B cell (primary cell): Measurements from ENCODE around the gene KLHL2. TPM values are rescaled to one million over a fixed set of nuclear protein-coding genes. Genes with fewer than 3 reads are reported as not detected.

Experiments
- ATAC-seq: fragments of 200-7000 bp; cut with Tn5 transposase; one replicate; pipeline ENCODE4 v1.10.0; 2021; ENCODE audit warnings: low read depth, mild to moderate bottlenecking, moderate number of reproducible peaks, moderate library complexity
- CTCF ChIA-PET: fragments of 350-600 bp; sonication (Branson Sonifier 250); formaldehyde crosslinking; loops from one replicate; lab custom pipeline; 2021; ENCODE audit warnings: antibody characterized with exemption, inconsistent platforms; lab: Charles Lee
- POLR2A ChIA-PET: fragments of 350-600 bp; sonication (Branson Sonifier 250); formaldehyde crosslinking; loops from one replicate; lab custom pipeline; 2021; ENCODE audit warnings: antibody characterized with exemption; lab: Charles Lee
- DNase-seq: peaks from one replicate; pipeline ENCODE4 v3.0.0; 2013
- H2AFZ ChIP-seq: 2 replicates; pipeline ENCODE4 v1.6.1; 2012; ENCODE audit warnings: mild to moderate bottlenecking, low read depth, low read length; ENCODE audit not compliant: insufficient read depth, poor library complexity, severe bottlenecking
- H3K27ac ChIP-seq, 2 donors: 1 replicate in 1 of 2; 2 replicates in 1 of 2; pipeline ENCODE4 v1.5.1; 2012 to 2013; ENCODE audit warnings: low read length in 2 of 2, mild to moderate bottlenecking in 2 of 2, moderate library complexity in 1 of 2
- H3K27me3 ChIP-seq, 4 experiments: fragments of 200-600 bp in 1 of 4; sonication (generic) in 1 of 4; replicated peaks in 1 of 4; 1 replicate in 2 of 4; 2 replicates in 2 of 4; pipeline versions ENCODE4 v1.6.1 to v1.7.0; 2013 to 2016; ENCODE audit warnings: low read length in 3 of 4, mild to moderate bottlenecking in 2 of 4, mixed read lengths in 1 of 4, moderate library complexity in 1 of 4; ENCODE audit not compliant: insufficient read depth in 4 of 4, control insufficient read depth in 3 of 4; ENCODE audit errors: control extremely low read depth in 1 of 4
- H3K36me3 ChIP-seq, 2 experiments: replicated peaks in 1 of 2; 1 replicate in 1 of 2; 2 replicates in 1 of 2; pipeline versions ENCODE4 v1.6.1 to v1.7.1; 2013; ENCODE audit warnings: low read length in 1 of 2; ENCODE audit not compliant: insufficient read depth in 2 of 2, control insufficient read depth in 1 of 2; ENCODE audit errors: control extremely low read depth in 1 of 2, extremely low read depth in 1 of 2
- H3K4me1 ChIP-seq, 2 donors: fragments of 200-600 bp in 1 of 2; sonication (generic) in 1 of 2; 1 replicate in 1 of 2; 2 replicates in 1 of 2; pipeline versions ENCODE4 v1.5.1 to v1.6.1; 2013 to 2017; ENCODE audit warnings: low read length in 2 of 2; ENCODE audit not compliant: control insufficient read depth in 2 of 2, insufficient read depth in 2 of 2
- H3K4me2 ChIP-seq: replicated peaks from 2 replicates; pipeline ENCODE3; 2012; ENCODE audit warnings: mild to moderate bottlenecking, low read depth, low read length; ENCODE audit not compliant: poor library complexity, severe bottlenecking
- H3K4me3 ChIP-seq, 5 experiments: fragments of 200-600 bp in 1 of 5; sonication (generic) in 1 of 5; 1 replicate in 3 of 5; 2 replicates in 2 of 5; pipeline versions ENCODE4 v1.5.1 to v1.7.0; 2011 to 2016; ENCODE audit warnings: low read length in 4 of 5, mild to moderate bottlenecking in 4 of 5, low read depth in 2 of 5, control low read depth in 1 of 5, moderate library complexity in 1 of 5; ENCODE audit not compliant: insufficient read depth in 1 of 5; ENCODE audit errors: control extremely low read depth in 1 of 5, extremely low read depth in 1 of 5
- H3K79me2 ChIP-seq: fragments of 200-600 bp; sonication (generic); one replicate; pipeline ENCODE4 v1.6.0; 2016; ENCODE audit warnings: low read length; ENCODE audit not compliant: control insufficient read depth, insufficient read depth
- H3K9ac ChIP-seq: fragments of 200-600 bp; sonication (generic); 2 replicates; pipeline ENCODE4 v1.6.1; 2017; ENCODE audit warnings: mild to moderate bottlenecking, low read length, moderate library complexity
- H3K9me3 ChIP-seq, 3 donors: one replicate each; pipeline versions ENCODE4 v1.6.1 to v1.7.1; 2013; ENCODE audit warnings: low read length in 2 of 3; ENCODE audit not compliant: control insufficient read depth in 2 of 3, insufficient read depth in 1 of 3; ENCODE audit errors: control extremely low read depth in 1 of 3
- H4K20me1 ChIP-seq: 2 replicates; pipeline ENCODE4 v1.6.0; 2012; ENCODE audit warnings: mild to moderate bottlenecking, low read length; ENCODE audit not compliant: insufficient read depth, control insufficient read depth, poor library complexity, severe bottlenecking
- H3K27ac Mint-ChIP-seq: one replicate; pipeline ENCODE4 v1.8.0; 2021; ENCODE audit warnings: mixed read lengths
- H3K27me3 Mint-ChIP-seq: one replicate; pipeline ENCODE4 v1.8.0; 2021; ENCODE audit warnings: mixed read lengths
- H3K4me1 Mint-ChIP-seq: one replicate; pipeline ENCODE4 v1.8.0; 2021; ENCODE audit warnings: mixed read lengths
- H3K4me3 Mint-ChIP-seq: one replicate; pipeline ENCODE4 v1.8.0; 2021; ENCODE audit warnings: mixed read lengths
- H3K9me3 Mint-ChIP-seq: one replicate; pipeline ENCODE4 v1.8.0; 2022; ENCODE audit warnings: mixed read lengths; ENCODE audit not compliant: insufficient read depth
- EZH2 ChIP-seq: IDR thresholded peaks from 2 replicates; pipeline ENCODE4 v1.6.1; 2012; ENCODE audit warnings: borderline replicate concordance, low read depth, mild to moderate bottlenecking, moderate library complexity, low read length; ENCODE audit not compliant: insufficient read depth, poor library complexity, severe bottlenecking
- WGBS: methylation state at CpG from one replicate; pipeline ENCODE4 v1.1.5; 2013; ENCODE audit warnings: missing lambda C conversion rate; ENCODE audit not compliant: insufficient coverage; 5-methylcytosine and 5-hydroxymethylcytosine counted together
- intact Hi-C: fragments of 100-400 bp; cut with micrococcal nuclease; formaldehyde crosslinking; loops from one replicate; pipeline ENCODE4 v1.10.0; 2022
- polyA plus RNA-seq: library from polyadenylated mRNA; depleted of rRNA; stranded (reverse); fragments of >200 nt; gene quantifications from 2 replicates; pipeline ENCODE4 v1.2.3, GENCODE V29; 2012
- total RNA-seq, 2 donors: library from RNA; stranded (reverse); fragments of 120-200 nt in 1 of 2; gene quantifications; 1 replicate in 1 of 2; 2 replicates in 1 of 2; pipeline versions ENCODE4 v1.2.3 to v1.2.4, GENCODE V29; 2013 to 2022
- TF ChIP-seq, protein P1 (sequence below): fragments of 200-600 bp; IDR thresholded peaks from one replicate; pipeline ENCODE4 v1.8.0; 2022; ENCODE audit warnings: antibody characterized with exemption, mild to moderate bottlenecking

Gene KLHL2
- total and polyA plus RNA-seq, 2 donors (not counting 1 experiment from before 2014, with no cell fraction given), result 7.8 to 77.5 TPM

DNA sequence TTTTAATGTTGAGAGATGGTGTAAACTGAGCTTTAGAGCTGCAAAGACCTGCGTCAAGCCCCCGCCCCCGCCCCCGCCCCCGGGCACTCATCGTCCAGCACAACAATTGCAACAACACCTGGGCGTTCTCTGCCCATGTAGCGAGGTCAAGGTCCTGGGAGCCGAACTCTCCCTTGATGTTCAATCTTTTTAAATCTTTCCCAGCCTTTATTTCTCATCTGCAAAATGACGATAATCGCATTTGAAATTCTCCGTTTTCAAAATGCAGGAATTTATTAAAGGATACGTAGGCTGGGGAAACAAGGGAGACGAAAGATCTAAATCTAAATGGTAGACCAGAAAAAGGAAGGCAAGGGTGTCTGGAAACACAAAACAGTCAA, 119.5 kb downstream of the KLHL2 start:
- CTCF ChIA-PET, result interaction anchor here (1.0 to 2.0 kb wide), 3 partner anchors 118 to 214 kb away, joined by 3 to 14 read pairs (median 12); partner anchors contain the start of gene TMEM192
- no peak overlapping the region for H3K27ac Mint-ChIP-seq

More for the DNA sequence above, 119.5 kb downstream of the KLHL2 start:
- TF ChIP-seq, protein P1, sequence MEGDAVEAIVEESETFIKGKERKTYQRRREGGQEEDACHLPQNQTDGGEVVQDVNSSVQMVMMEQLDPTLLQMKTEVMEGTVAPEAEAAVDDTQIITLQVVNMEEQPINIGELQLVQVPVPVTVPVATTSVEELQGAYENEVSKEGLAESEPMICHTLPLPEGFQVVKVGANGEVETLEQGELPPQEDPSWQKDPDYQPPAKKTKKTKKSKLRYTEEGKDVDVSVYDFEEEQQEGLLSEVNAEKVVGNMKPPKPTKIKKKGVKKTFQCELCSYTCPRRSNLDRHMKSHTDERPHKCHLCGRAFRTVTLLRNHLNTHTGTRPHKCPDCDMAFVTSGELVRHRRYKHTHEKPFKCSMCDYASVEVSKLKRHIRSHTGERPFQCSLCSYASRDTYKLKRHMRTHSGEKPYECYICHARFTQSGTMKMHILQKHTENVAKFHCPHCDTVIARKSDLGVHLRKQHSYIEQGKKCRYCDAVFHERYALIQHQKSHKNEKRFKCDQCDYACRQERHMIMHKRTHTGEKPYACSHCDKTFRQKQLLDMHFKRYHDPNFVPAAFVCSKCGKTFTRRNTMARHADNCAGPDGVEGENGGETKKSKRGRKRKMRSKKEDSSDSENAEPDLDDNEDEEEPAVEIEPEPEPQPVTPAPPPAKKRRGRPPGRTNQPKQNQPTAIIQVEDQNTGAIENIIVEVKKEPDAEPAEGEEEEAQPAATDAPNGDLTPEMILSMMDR, result no peak
- TF ChIP-seq EZH2, result no peak
- Mint-ChIP-seq H3K27me3 (no peaks in the 10 kb centered on the region), H3K9me3 (no peaks in the 10 kb centered on the region), H3K4me3 (no peak overlapping the region), H3K4me1 (peaks cover 24% of the 10 kb centered on the region)
- DNase-seq (no peak), ATAC-seq (peak; percentile 7)
- Histone ChIP-seq H3K27ac (peak overlapping the region; percentile 59 to 93), H3K4me3 (peak overlapping the region; percentile 66 to 92 (median 86)), H3K79me2 (peaks cover 43% of the 10 kb centered on the region), H3K27me3 (no peaks in the 10 kb centered on the region), H3K4me1 (peaks cover 20 to 22% of the 10 kb centered on the region in 2 donors), H4K20me1 (peaks cover 9% of the 10 kb centered on the region), H3K36me3 (no peaks in the 10 kb centered on the region), H3K4me2 (peak overlapping the region; percentile 73), H3K9ac (peak overlapping the region; percentile 77), H2AFZ (peak overlapping the region; percentile 80), H3K9me3 (no peaks in the 10 kb centered on the region)
- POLR2A ChIA-PET, result interaction anchor here (0.5 to 1.1 kb wide), 4 partner anchors 30 to 219 kb away, joined by 3 to 9 read pairs (median 4); partner anchors contain the start of gene TMEM192
- WGBS, result 0% methylated on average over 6 of the region's 14 CpGs
- intact Hi-C loops, result loop anchor here (1.0 to 10.0 kb wide), 4 partner anchors 72 to 215 kb away; partner anchors contain the start of genes KLHL2 and TMEM192
